PC-3 (cell line): ENCODE measurements around the gene FAM149A. TPM values are rescaled to one million over a fixed set of nuclear protein-coding genes. Genes with fewer than 3 reads are reported as not detected.

Source experiments
- ATAC-seq: fragments of 200-7000 bp; cut with Tn5 transposase; 2 replicates; pipeline ENCODE4 v1.9.1; 2020; ENCODE audit warnings: mild to moderate bottlenecking, moderate library complexity
- BruUV-seq: library from RNA; stranded (reverse); fragments of 400-500 nt; replicated peaks from 2 replicates; lab custom pipeline; 2021; lab: Mats Ljungman, UMichigan
- CTCF ChIA-PET: fragments of 300-600 bp; sonication (Branson Sonifier 250); formaldehyde crosslinking; loops from one replicate; lab custom pipeline; 2022; ENCODE audit warnings: antibody characterized with exemption; lab: Charles Lee
- POLR2A ChIA-PET: fragments of 300-600 bp; sonication (Branson Sonifier 250); formaldehyde crosslinking; loops from one replicate; lab custom pipeline; 2022; ENCODE audit warnings: antibody characterized with exemption; ENCODE audit not compliant: unreplicated experiment; lab: Charles Lee
- DNase-seq: peaks from one replicate; pipeline ENCODE4 v3.0.0-alpha.2; 2015
- H2AFZ ChIP-seq: fragments of 300-600 bp; sonication (generic); 2 replicates; pipeline ENCODE4 v1.6.0; 2016; ENCODE audit warnings: antibody characterized with exemption, low read length
- H3F3A ChIP-seq: fragments of 300-600 bp; sonication (generic); one replicate; pipeline ENCODE4 v1.6.0; 2017; ENCODE audit warnings: antibody characterized with exemption, low read length, control low read depth, mild to moderate bottlenecking; ENCODE audit not compliant: unreplicated experiment
- H3K27ac ChIP-seq: fragments of 300-600 bp; sonication (generic); 2 replicates; pipeline ENCODE4 v1.5.1; 2016; ENCODE audit warnings: mild to moderate bottlenecking, low read length
- H3K27me3 ChIP-seq: fragments of 300-600 bp; sonication (generic); 2 replicates; pipeline ENCODE4 v1.6.1; 2016; ENCODE audit warnings: low read length, mixed read lengths
- H3K36me3 ChIP-seq: fragments of 300-600 bp; sonication (generic); 2 replicates; pipeline ENCODE4 v1.6.1; 2016; ENCODE audit warnings: low read depth, mixed run types, low read length, mixed read lengths
- H3K4me1 ChIP-seq: fragments of 300-600 bp; sonication (generic); 2 replicates; pipeline ENCODE4 v1.5.1; 2016; ENCODE audit warnings: low read length; ENCODE audit not compliant: insufficient read depth
- H3K4me2 ChIP-seq: fragments of 300-600 bp; sonication (generic); 2 replicates; pipeline ENCODE4 v1.6.0; 2016; ENCODE audit warnings: low read length
- H3K4me3 ChIP-seq: fragments of 300-600 bp; sonication (generic); 2 replicates; pipeline ENCODE4 v1.5.1; 2016; ENCODE audit warnings: mild to moderate bottlenecking, low read length, mixed read lengths
- H3K79me2 ChIP-seq: fragments of 300-600 bp; sonication (generic); 2 replicates; pipeline ENCODE4 v1.6.1; 2017; ENCODE audit warnings: low read length, mixed read lengths
- H3K9ac ChIP-seq: fragments of 300-600 bp; sonication (generic); 2 replicates; pipeline ENCODE4 v1.6.0; 2016; ENCODE audit warnings: mild to moderate bottlenecking, low read length
- H3K9me2 ChIP-seq: fragments of 300-600 bp; sonication (generic); replicated peaks from 2 replicates; pipeline ENCODE4 v1.6.1; 2016; ENCODE audit warnings: mixed run types, low read length, mixed read lengths
- H3K9me3 ChIP-seq: fragments of 300-600 bp; sonication (generic); 2 replicates; pipeline ENCODE4 v1.6.1; 2016; ENCODE audit warnings: low read length, mixed read lengths
- H4K20me1 ChIP-seq: fragments of 300-600 bp; sonication (generic); 2 replicates; pipeline ENCODE4 v1.6.1; 2016; ENCODE audit warnings: low read length, mixed read lengths
- CTCF ChIP-seq: fragments of 300-600 bp; sonication (generic); conservative IDR thresholded peaks from 2 replicates; pipeline ENCODE4 v1.5.1; 2017; ENCODE audit warnings: antibody characterized with exemption, low read depth, mild to moderate bottlenecking, low read length
- EZH2 ChIP-seq: fragments of 300-600 bp; sonication (generic); IDR thresholded peaks from one replicate; pipeline ENCODE4 v1.6.1; 2017; ENCODE audit warnings: antibody characterized with exemption, mild to moderate bottlenecking, low read length; ENCODE audit not compliant: unreplicated experiment
- EZH2phosphoT487 ChIP-seq: fragments of 300-600 bp; sonication (generic); IDR thresholded peaks from 2 replicates; pipeline ENCODE4 v1.6.1; 2018; ENCODE audit warnings: mild to moderate bottlenecking, antibody characterized with exemption, low read length, borderline replicate concordance
- intact Hi-C: fragments of 100-400 bp; cut with micrococcal nuclease; formaldehyde crosslinking; loops from 2 replicates; pipeline ENCODE4 v1.9.0; 2023
- total RNA-seq: library from RNA; depleted of rRNA; stranded (reverse); fragments of >200 nt; gene quantifications from 2 replicates; pipeline ENCODE4 v1.2.3, GENCODE V29; 2014

FAM149A gene
- total RNA-seq, 1 experiment from 2014 or later: 0.22 TPM

- Histone ChIP-seq H4K20me1 (no peaks in the 10 kb centered on the region), H2AFZ (0 out of 2 replicates have a peak overlapping the region, but pooled peaks have one; percentile 18), H3K36me3 (no peaks in the 10 kb centered on the region), H3K4me3 (no peak overlapping the region), H3K9me2 (no peaks in the 10 kb centered on the region), H3K4me2 (peak overlapping the region; percentile 28; the same call in 1 of the 2 replicates), H3K9me3 (no peaks in the 10 kb centered on the region), H3F3A (no peaks in the 10 kb centered on the region), H3K9ac (no peak overlapping the region), H3K27me3 (0 out of 2 replicates have a peak, but pooled peaks cover 20% of the 10 kb centered on the region), H3K4me1 (no peaks in the 10 kb centered on the region), H3K27ac (no peak overlapping the region), H3K79me2 (no peaks in the 10 kb centered on the region)
- no peak for ATAC-seq
- TF ChIP-seq EZH2phosphoT487: no peak
- TF ChIP-seq EZH2: no peak
- TF ChIP-seq CTCF: no peak
- intact Hi-C loops: no loop called here
- no TSS peak for BruUV-seq
- ChIA-PET POLR2A (no interaction called here), CTCF (no interaction called here)
- DNase-seq: no peak
Observed at GRCh38 chr4:186079694-186080093, 24.8 kb upstream of the FAM149A start.

- ChIA-PET POLR2A (no interaction called here), CTCF (no interaction called here)
- Histone ChIP-seq H3K27ac (no peak overlapping the region), H3K9me2 (no peaks in the 10 kb centered on the region), H3K4me1 (no peaks in the 10 kb centered on the region), H3K9me3 (no peaks in the 10 kb centered on the region), H4K20me1 (no peaks in the 10 kb centered on the region), H3K36me3 (no peaks in the 10 kb centered on the region), H3F3A (no peaks in the 10 kb centered on the region), H3K4me2 (no peak overlapping the region), H2AFZ (no peak overlapping the region), H3K79me2 (no peaks in the 10 kb centered on the region), H3K27me3 (0 out of 2 replicates have a peak, but pooled peaks cover 18% of the 10 kb centered on the region), H3K4me3 (no peak overlapping the region), H3K9ac (no peak overlapping the region)
- no TSS peak for BruUV-seq
- TF ChIP-seq EZH2phosphoT487 (no peak), EZH2 (no peak), CTCF (no peak)
- ATAC-seq (no peak), DNase-seq (no peak)
- intact Hi-C loops: no loop called here
Observed at GRCh38 chr4:186081202-186081807, 23.2 kb upstream of the FAM149A start.

- ATAC-seq (no peak), DNase-seq (no peak)
- ChIA-PET CTCF (no interaction called here), POLR2A (no interaction called here)
- Histone ChIP-seq H3K27ac (no peak overlapping the region), H3K9ac (no peak overlapping the region), H3K79me2 (no peaks in the 10 kb centered on the region), H3K9me2 (no peaks in the 10 kb centered on the region), H3K36me3 (no peaks in the 10 kb centered on the region), H3K9me3 (no peaks in the 10 kb centered on the region), H3K4me3 (no peak overlapping the region), H2AFZ (no peak overlapping the region), H3F3A (no peaks in the 10 kb centered on the region), H3K27me3 (0 out of 2 replicates have a peak, but pooled peaks cover 11% of the 10 kb centered on the region), H3K4me2 (no peak overlapping the region), H3K4me1 (no peaks in the 10 kb centered on the region), H4K20me1 (no peaks in the 10 kb centered on the region)
- intact Hi-C loops: no loop called here
- no TSS peak for BruUV-seq
- TF ChIP-seq EZH2phosphoT487: no peak
- no peak for TF ChIP-seq CTCF
- TF ChIP-seq EZH2: no peak
Observed at GRCh38 chr4:186082221-186082620, 22.3 kb upstream of the FAM149A start.
